Measurements from ENCODE around the gene ARHGEF19. TPM values are rescaled to one million over a fixed set of nuclear protein-coding genes. Genes with fewer than 3 reads are reported as not detected.
A peak's percentile ranks its signal among the peaks of the same experiment; 100 is the strongest.

ARHGEF19 gene
- total RNA-seq, 1 experiment from 2014 or later = 13.8 TPM

DNA sequence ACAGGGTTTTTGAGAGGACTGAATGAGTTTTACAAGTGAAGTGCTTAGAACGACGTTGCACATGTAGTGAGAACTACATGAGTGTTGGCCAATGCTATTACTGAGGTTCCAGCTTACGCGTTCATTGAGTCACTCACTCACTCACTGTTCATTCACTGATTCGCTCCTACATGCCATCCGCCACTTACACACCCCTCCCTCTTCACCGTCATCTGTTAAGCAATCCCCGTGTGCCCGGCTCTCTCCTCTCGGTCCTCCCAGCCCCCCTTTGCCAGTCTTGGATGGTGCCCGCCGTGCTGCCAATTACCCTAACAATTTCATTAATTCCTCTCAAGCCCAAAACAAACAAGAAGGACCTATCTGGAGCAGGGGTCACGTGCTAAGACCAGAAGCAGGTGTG lies 29.3 kb downstream of the ARHGEF19 start:
- Histone ChIP-seq H3K4me1 (ENCODE audit: insufficient read depth, low read length) (peaks cover 83% of the 10 kb centered on the region), H3K4me3 (ENCODE audit: low read length) (no peak overlapping the region), H3K27me3 (ENCODE audit: low read length) (no peaks in the 10 kb centered on the region), H3K4me2 (ENCODE audit: low read length) (peak overlapping the region; percentile 29; the same call in 1 of the 2 replicates), H3K27ac (ENCODE audit: low read length) (peak overlapping the region; percentile 87), H3K9me2 (replicated peaks; ENCODE audit: low read length) (no peaks in the 10 kb centered on the region), H3K79me2 (ENCODE audit: low read length) (peaks cover 53% of the 10 kb centered on the region), H3K9me3 (ENCODE audit: low read length) (no peaks in the 10 kb centered on the region), H3K36me3 (ENCODE audit: low read depth, low read length) (no peaks in the 10 kb centered on the region), H4K20me1 (ENCODE audit: low read length) (no peaks in the 10 kb centered on the region), H2AFZ (ENCODE audit: low read length) (no peak overlapping the region), H3K9ac (ENCODE audit: low read length) (peak overlapping the region; percentile 55), H3F3A (ENCODE audit: low read length, unreplicated experiment) (no peaks in the 10 kb centered on the region)
- TF ChIP-seq EZH2 (IDR thresholded peaks at IDR 0.05; ENCODE audit: low read length, unreplicated experiment) (no peak), EZH2phosphoT487 (IDR thresholded peaks at IDR 0.05; ENCODE audit: borderline replicate concordance, low read length) (no peak)
- TF ChIP-seq, protein P1, sequence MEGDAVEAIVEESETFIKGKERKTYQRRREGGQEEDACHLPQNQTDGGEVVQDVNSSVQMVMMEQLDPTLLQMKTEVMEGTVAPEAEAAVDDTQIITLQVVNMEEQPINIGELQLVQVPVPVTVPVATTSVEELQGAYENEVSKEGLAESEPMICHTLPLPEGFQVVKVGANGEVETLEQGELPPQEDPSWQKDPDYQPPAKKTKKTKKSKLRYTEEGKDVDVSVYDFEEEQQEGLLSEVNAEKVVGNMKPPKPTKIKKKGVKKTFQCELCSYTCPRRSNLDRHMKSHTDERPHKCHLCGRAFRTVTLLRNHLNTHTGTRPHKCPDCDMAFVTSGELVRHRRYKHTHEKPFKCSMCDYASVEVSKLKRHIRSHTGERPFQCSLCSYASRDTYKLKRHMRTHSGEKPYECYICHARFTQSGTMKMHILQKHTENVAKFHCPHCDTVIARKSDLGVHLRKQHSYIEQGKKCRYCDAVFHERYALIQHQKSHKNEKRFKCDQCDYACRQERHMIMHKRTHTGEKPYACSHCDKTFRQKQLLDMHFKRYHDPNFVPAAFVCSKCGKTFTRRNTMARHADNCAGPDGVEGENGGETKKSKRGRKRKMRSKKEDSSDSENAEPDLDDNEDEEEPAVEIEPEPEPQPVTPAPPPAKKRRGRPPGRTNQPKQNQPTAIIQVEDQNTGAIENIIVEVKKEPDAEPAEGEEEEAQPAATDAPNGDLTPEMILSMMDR (conservative IDR thresholded peaks at IDR 0.05; ENCODE audit: low read depth, low read length) = no peak
- ChIA-PET CTCF (no interaction called here), POLR2A (ENCODE audit: unreplicated experiment) (interaction anchor here (0.6 kb wide), 1 partner anchor 9 kb away, joined by 3 read pairs; no protein-coding TSS in a partner anchor)
- peak; percentile 88 for DNase-seq
- ATAC-seq = peak; percentile 8
- intact Hi-C loops (cut with micrococcal nuclease) = no loop called here
- no TSS peak for BruUV-seq (replicated peaks)

DNA sequence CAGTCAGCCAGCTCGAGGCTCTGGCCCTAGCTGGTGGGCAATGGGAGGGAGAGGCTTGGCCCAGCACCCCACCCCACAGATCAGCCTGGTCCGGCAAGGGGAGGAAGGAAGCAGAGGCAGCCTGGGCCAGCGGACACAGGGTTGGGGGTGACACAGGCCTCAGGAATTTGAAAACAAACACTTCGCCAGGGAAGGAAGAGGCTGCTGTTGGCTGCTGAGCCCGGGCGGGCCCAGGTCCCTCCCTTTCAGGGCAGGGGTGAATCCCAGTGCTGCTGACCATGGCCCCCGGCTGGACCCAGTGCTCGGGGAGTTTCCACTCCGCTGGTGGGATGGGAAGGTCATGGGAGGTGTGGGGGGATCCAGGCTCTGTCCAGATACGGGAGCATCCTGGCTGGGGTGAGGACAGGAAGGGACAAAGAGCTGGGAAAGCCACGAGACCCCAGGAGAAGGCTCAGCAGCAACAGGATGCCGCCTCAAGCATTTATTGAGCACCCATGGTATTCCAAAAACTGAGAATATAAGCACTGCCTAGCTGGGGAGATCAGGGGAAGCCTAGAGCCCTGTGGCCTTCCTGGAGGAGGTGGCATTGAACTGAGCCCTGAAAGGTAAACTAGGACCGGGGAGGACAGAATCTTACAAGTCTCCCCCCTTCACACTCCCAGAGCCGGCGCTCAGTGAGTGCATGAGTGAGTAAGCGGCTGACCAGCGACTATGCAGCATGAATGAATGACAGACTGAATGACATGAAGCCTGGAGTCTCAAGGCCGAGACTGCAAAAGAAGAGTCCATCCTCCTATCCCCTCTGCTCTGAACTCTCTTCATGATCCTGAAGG lies 30.3 kb downstream of the ARHGEF19 start:
- CTCF ChIA-PET = no interaction called here
- no peak overlapping the region for H2AFZ ChIP-seq (ENCODE audit: low read length)
- peak; percentile 94 for DNase-seq
- peaks cover 58% of the 10 kb centered on the region for H3K79me2 ChIP-seq (ENCODE audit: low read length)
- no peaks in the 10 kb centered on the region for H3K27me3 ChIP-seq (ENCODE audit: low read length)
- H3K9me3 ChIP-seq (ENCODE audit: low read length) = no peaks in the 10 kb centered on the region
- H3K36me3 ChIP-seq (ENCODE audit: low read depth, low read length) = no peaks in the 10 kb centered on the region
- H3K27ac ChIP-seq (ENCODE audit: low read length) = peak overlapping the region; percentile 87
- peak overlapping the region; percentile 78 for H3K4me2 ChIP-seq (ENCODE audit: low read length)
- TF ChIP-seq, protein P1 (conservative IDR thresholded peaks at IDR 0.05; ENCODE audit: low read depth, low read length) = no peak
- no peak for TF ChIP-seq EZH2 (IDR thresholded peaks at IDR 0.05; ENCODE audit: low read length, unreplicated experiment)
- TF ChIP-seq EZH2phosphoT487 (IDR thresholded peaks at IDR 0.05; ENCODE audit: borderline replicate concordance, low read length) = no peak
- H4K20me1 ChIP-seq (ENCODE audit: low read length) = no peaks in the 10 kb centered on the region
- TSS peak; percentile 87 for BruUV-seq (replicated peaks)
- no peaks in the 10 kb centered on the region for H3F3A ChIP-seq (ENCODE audit: low read length, unreplicated experiment)
- H3K4me3 ChIP-seq (ENCODE audit: low read length) = peak overlapping the region; percentile 21; the same call in 1 of the 2 replicates
- H3K9ac ChIP-seq (ENCODE audit: low read length) = peak overlapping the region; percentile 55
- H3K9me2 ChIP-seq (replicated peaks; ENCODE audit: low read length) = no peaks in the 10 kb centered on the region
- intact Hi-C loops (cut with micrococcal nuclease) = no loop called here
- ATAC-seq = peak; percentile 83
- H3K4me1 ChIP-seq (ENCODE audit: insufficient read depth, low read length) = peaks cover 84% of the 10 kb centered on the region
- POLR2A ChIA-PET (ENCODE audit: unreplicated experiment) = interaction anchor here (0.5 to 1.7 kb wide), 3 partner anchors 9 to 106 kb away, joined by 3 to 5 read pairs (median 3); no protein-coding TSS in a partner anchor
